ENCODE measurements around the gene TET2.
A peak's percentile ranks its signal among the peaks of the same experiment; 100 is the strongest.

Gene TET2

DNA sequence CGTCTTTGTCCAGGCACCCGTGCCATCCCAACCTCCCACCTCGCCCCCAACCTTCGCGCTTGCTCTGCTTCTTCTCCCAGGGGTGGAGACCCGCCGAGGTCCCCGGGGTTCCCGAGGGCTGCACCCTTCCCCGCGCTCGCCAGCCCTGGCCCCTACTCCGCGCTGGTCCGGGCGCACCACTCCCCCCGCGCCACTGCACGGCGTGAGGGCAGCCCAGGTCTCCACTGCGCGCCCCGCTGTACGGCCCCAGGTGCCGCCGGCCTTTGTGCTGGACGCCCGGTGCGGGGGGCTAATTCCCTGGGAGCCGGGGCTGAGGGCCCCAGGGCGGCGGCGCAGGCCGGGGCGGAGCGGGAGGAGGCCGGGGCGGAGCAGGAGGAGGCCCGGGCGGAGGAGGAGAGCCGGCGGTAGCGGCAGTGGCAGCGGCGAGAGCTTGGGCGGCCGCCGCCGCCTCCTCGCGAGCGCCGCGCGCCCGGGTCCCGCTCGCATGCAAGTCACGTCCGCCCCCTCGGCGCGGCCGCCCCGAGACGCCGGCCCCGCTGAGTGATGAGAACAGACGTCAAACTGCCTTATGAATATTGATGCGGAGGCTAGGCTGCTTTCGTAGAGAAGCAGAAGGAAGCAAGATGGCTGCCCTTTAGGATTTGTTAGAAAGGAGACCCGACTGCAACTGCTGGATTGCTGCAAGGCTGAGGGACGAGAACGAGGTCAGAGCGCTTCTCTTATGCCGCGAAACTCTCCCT lies at the start of gene TET2:
TET2 (plus strand) TSS at position 601 of the 740 bp plus-strand sequence. CDS start 87,067 bp downstream, outside the sequence.
- peak; percentile 28 to 55 for DNase-seq (ENCODE audit: low read depth in 2 of 2, low spot score in 1 of 2)

- DNase-seq (ENCODE audit: low read depth in 2 of 2, low spot score in 1 of 2): no peak
These were observed 44.7 kb upstream of the TET2 start for GRCh38 chr4:105102016-105102415.

GRCh38 chr4:105106426-105106825 lies 40.2 kb upstream of the TET2 start:
- no peak for DNase-seq (ENCODE audit: low read depth in 2 of 2, low spot score in 1 of 2)

- no peak for DNase-seq (ENCODE audit: low read depth in 2 of 2, low spot score in 1 of 2)
These were observed 39.4 kb upstream of the TET2 start for GRCh38 chr4:105107095-105107856.

- no peak for DNase-seq (ENCODE audit: low read depth in 2 of 2, low spot score in 1 of 2)
These were observed 37.7 kb upstream of the TET2 start for GRCh38 chr4:105108971-105109370.

GRCh38 chr4:105112274-105112673 lies 34.4 kb upstream of the TET2 start:
- DNase-seq (ENCODE audit: low read depth in 2 of 2, low spot score in 1 of 2): no peak

- DNase-seq (ENCODE audit: low read depth in 2 of 2, low spot score in 1 of 2): no peak
These were observed 32.9 kb upstream of the TET2 start for GRCh38 chr4:105113800-105114199.

DNA sequence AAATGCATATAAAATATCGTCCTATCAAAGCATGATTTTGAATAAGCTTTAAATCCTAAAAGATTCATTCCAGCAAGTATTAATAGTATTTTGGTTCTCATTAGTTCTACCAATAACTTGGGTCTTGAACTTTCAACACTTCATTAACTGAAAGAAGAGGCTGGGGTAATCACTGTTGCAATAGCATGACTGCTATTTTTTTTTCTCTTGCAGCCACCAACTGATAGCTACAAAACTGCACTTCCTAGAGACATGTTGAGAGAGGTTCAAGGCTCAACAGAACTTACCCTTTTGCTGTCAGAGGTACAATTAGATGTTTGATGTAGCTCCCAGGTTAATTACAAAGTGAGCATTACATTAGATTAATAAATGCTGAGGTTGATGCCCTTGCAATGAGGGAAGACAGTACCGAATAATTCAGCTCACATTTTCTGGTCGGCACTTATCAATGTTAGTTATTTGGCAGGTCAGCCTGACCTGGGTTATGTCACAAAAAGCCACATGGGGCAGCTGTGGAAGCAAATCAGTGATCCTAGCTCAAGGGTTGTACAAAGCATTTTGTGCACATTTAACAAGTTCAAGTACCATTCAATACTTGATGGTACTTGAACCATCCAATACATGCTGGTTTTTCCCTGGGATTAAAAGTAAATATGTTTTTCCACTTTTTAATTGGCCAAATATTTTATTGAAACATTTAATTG lies 29.9 kb upstream of the TET2 start:
- DNase-seq (ENCODE audit: low read depth in 2 of 2, low spot score in 1 of 2): no peak

- DNase-seq (ENCODE audit: low read depth in 2 of 2, low spot score in 1 of 2): no peak
These were observed 27.3 kb upstream of the TET2 start for GRCh38 chr4:105119356-105119755.

DNA sequence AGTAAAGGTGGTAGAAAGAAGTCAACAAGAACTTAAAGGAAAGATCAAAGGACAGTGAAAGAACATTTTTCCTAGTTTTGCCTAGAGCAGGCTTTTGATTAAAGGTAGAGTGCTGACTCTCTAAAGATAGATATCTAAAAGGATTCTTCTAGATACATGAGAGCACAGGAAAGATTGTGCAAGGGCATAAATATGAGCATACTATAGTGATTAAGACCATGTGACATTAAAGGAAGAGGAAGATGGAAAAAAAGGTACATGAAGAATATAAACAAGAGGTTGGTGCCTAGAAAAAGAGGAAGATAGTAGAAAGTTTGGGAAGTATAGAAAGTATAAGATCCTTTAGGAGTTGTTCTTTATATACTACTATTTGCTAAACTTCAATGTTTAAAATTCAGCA lies 26.1 kb upstream of the TET2 start:
- no peak for DNase-seq (ENCODE audit: low read depth in 2 of 2, low spot score in 1 of 2)

- DNase-seq (ENCODE audit: low read depth in 2 of 2, low spot score in 1 of 2): no peak
These were observed 24.3 kb upstream of the TET2 start for GRCh38 chr4:105122350-105122749.

GRCh38 chr4:105126311-105127169 lies 20.1 kb upstream of the TET2 start:
- DNase-seq (ENCODE audit: low read depth in 2 of 2, low spot score in 1 of 2): no peak

DNA sequence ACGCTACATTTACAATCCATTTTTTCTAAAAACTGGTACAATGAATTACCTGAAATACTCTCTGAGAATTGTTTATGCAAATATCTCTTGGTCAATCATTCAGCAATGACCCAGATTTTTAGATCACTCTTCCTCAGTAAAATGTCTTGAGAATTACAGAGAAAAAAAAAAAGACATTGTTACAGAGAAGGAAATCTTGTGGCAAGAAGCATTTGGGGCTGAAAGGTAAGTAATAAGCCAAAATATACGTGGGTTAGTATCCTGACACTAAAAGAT lies 19.6 kb upstream of the TET2 start:
- DNase-seq (ENCODE audit: low read depth in 2 of 2, low spot score in 1 of 2): no peak

GRCh38 chr4:105128208-105128607 lies 18.5 kb upstream of the TET2 start:
- no peak for DNase-seq (ENCODE audit: low read depth in 2 of 2, low spot score in 1 of 2)

DNA sequence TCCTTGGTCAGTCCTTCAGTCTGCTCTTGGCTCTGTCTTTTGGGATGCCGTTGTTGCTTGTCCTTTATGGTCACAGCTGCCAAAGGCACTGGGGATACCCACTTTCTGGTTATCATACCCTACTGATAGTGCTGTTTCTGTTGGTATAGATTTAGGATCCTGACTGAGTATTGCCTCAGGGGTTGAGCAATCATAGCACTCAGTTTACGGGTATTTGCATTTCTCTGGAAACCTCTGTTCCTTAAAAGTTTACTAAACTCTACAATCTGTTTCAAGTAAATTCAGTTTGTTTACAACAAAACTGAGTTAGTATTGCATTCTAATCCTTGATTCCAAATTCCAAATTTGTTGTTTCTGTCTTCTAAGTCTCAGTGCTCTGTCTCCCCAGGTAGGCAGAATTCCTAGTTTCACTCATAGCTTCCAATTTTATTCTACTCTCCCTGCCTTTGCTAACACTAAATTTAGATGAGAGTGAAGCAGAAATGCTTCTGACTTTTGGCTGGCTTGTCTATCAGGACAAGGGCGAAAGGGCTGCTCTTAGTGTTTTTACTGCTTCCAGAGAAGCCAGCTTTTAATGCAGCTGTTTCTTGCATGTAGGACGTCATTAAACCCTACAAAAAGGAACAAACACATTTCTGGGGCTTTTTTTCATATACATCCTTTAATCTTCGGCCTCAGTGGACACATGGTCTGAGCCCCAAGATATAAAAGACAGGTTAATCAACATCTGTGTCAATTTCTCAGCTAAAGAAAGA lies 17.2 kb upstream of the TET2 start:
- no peak for DNase-seq (ENCODE audit: low read depth in 2 of 2, low spot score in 1 of 2)

DNA sequence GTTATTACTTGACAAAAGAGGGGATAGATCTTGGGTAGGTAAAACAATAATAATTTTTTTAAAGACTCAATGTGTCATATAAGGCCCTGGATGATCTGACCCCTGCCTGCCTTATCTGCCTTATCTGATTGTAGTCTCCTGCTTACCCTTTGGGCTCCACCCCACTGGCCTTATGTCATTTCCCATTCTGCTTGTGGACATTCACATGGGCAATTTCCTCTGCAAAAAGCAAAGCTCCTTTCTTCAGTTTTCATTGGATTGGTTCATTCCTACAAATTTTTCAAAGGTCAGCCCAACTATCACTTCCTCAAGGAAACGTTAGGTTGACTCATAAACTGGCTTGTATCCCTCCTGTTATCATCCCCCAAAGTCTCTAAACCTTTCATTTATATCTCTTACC lies 15.7 kb upstream of the TET2 start:
- no peak for DNase-seq (ENCODE audit: low read depth in 2 of 2, low spot score in 1 of 2)

- no peak for DNase-seq (ENCODE audit: low read depth in 2 of 2, low spot score in 1 of 2)
These were observed 12.7 kb upstream of the TET2 start for GRCh38 chr4:105133976-105134375.

DNA sequence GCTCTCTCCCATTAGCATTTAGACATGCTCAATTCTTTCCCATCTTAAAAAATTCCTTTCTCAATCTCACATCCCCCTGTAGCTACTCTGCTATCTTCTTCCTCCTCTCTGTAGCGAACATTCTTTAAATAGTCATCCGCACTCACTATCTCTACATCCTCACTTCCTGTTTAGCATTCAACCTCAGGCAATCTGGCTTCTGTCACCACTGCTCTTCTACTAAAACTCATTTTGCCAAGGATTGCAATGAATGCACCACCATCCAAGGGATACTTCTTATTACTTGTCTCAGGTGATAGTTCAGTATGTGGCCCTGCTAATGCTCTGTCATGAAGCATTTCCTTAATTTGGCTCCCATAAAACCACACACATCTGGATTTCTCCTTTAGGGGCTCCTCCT lies 10.9 kb upstream of the TET2 start:
- no peak for DNase-seq (ENCODE audit: low read depth in 2 of 2, low spot score in 1 of 2)

DNA sequence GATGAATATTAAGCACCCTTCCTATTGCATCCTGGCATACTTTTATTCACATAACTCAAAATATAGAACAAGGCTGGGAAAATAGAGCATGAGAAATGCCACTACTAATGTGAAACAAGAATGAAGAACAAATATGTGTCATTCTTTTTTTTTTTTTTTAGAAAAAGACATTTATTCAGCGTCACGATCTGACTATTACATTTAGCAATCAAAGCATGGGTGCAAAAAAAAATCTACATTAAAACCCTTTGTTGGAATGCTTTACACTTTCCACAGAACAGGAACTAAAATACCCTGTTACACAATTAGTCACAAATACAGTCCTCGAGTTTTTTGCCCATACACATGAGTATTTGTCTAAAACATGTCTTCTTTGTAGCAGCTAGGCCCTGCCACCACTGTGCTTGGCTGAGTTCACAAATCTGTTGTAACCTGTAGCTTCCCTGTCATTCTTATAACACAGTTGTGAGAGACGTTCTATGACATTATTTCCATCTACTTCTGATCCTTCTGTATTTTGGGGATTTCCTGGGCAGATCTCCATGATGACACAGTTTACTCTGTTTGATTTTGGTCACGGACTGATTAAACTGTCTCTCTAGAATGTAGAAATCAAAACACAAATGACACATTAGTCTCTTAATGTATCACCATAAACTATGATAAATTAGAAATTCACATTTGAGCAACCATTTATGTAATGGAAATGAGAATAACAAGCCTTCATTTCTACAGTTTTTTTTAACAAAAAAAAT lies 9.4 kb upstream of the TET2 start:
- no peak for DNase-seq (ENCODE audit: low read depth in 2 of 2, low spot score in 1 of 2)

DNA sequence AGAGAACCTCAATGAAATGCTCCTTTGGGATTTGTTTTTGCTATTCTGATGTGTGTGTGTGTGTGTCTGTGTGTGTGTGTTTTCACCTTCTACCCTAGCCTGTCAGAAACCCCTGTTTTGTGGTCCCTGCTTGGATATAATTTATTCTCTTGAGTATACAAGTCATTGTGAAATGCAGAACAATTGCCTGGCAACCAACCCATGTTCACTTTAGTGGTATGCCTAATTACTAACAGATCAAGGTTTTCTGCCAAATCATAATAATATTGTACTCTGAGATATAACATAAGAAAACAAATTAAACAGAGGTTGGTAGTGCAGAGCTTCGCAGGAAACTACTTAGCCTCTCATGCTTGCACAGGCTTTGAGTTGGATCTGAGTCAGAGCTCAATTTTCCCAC lies 7.0 kb upstream of the TET2 start:
- no peak for DNase-seq (ENCODE audit: low read depth in 2 of 2, low spot score in 1 of 2)
